AG04450 (cell line): ENCODE results near the gene NEK1. TPM values are rescaled to one million over a fixed set of nuclear protein-coding genes. Genes with fewer than 3 reads are reported as not detected.
"Not testable (repeated sequence)": the region's sequence is repeated elsewhere in the genome, so short reads cannot be mapped to it uniquely, and the experiment has no call there.

Source experiments
- CTCF ChIA-PET: fragments of 300-600, 350-600 bp; formaldehyde crosslinking; extraction: SDS; loops from one replicate; lab custom pipeline; 2022; ENCODE audit warnings: antibody characterized with exemption, inconsistent platforms; lab: Charles Lee
- POLR2A ChIA-PET: fragments of 350-600 bp; formaldehyde crosslinking; extraction: SDS; loops from one replicate; lab custom pipeline; 2021; ENCODE audit warnings: antibody characterized with exemption, inconsistent platforms; lab: Yijun Ruan, JAX
- DNase-seq: peaks from one replicate; pipeline ENCODE4 v3.0.0-alpha.2; 2011; ENCODE audit warnings: low read depth, low spot score
- H3K27ac ChIP-seq: one replicate; pipeline ENCODE4 v1.5.1; 2012; ENCODE audit warnings: low read depth, low read length, control low read depth
- H3K27me3 ChIP-seq: one replicate; pipeline ENCODE4 v1.6.0; 2012; ENCODE audit warnings: low read length; ENCODE audit not compliant: control insufficient read depth, insufficient read depth
- H3K4me3 ChIP-seq: 2 replicates; pipeline ENCODE4 v1.5.1; 2011; ENCODE audit warnings: mild to moderate bottlenecking, low read depth, low read length, control low read depth
- H3K9me3 ChIP-seq: 2 replicates; pipeline ENCODE4 v1.5.1; 2012; ENCODE audit warnings: low read length; ENCODE audit not compliant: control insufficient read depth, insufficient read depth
- polyA plus RNA-seq: library from polyadenylated mRNA; depleted of rRNA; stranded (reverse); fragments of >200 nt; gene quantifications from 2 replicates; pipeline ENCODE4 v1.2.3, GENCODE V29; 2011
- TF ChIP-seq, protein P1 (sequence below): IDR thresholded peaks from 2 replicates; pipeline ENCODE4 v1.5.1; 2011; ENCODE audit warnings: low read depth, low read length, control low read depth, inconsistent platforms

The NEK1 gene
- polyA plus RNA-seq, 1 experiment: 7.7 TPM

DNA sequence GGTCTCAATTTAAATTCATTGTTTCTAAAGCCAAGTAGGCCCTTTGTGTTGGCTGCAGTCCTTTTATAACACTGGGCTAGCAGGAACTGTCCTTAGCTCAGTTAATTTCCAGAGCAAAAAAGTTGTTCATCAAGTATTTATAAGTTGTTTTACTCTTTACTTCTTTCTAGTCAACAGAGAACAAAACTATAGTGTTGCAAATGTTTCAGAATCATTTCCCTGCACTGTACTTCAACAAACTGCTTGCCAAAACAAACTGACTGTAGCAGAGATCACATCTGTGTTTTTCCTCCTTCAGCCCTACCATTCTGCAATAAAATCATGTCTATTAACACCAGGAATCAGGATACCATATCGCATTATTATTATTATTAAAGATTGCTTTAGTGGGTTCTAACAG lies 173.1 kb downstream of the NEK1 start:
- DNase-seq: no peak
- ChIA-PET POLR2A (no interaction called here), CTCF (interaction anchor here (0.7 to 1.1 kb wide), 2 partner anchors 23 to 55 kb away, joined by 6 to 11 read pairs; no protein-coding TSS in a partner anchor)
- TF ChIP-seq, protein P1, sequence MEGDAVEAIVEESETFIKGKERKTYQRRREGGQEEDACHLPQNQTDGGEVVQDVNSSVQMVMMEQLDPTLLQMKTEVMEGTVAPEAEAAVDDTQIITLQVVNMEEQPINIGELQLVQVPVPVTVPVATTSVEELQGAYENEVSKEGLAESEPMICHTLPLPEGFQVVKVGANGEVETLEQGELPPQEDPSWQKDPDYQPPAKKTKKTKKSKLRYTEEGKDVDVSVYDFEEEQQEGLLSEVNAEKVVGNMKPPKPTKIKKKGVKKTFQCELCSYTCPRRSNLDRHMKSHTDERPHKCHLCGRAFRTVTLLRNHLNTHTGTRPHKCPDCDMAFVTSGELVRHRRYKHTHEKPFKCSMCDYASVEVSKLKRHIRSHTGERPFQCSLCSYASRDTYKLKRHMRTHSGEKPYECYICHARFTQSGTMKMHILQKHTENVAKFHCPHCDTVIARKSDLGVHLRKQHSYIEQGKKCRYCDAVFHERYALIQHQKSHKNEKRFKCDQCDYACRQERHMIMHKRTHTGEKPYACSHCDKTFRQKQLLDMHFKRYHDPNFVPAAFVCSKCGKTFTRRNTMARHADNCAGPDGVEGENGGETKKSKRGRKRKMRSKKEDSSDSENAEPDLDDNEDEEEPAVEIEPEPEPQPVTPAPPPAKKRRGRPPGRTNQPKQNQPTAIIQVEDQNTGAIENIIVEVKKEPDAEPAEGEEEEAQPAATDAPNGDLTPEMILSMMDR: no peak
- Histone ChIP-seq H3K9me3 (no peaks in the 10 kb centered on the region), H3K4me3 (no peak overlapping the region), H3K27ac (no peak overlapping the region), H3K27me3 (no peaks in the 10 kb centered on the region)

DNA sequence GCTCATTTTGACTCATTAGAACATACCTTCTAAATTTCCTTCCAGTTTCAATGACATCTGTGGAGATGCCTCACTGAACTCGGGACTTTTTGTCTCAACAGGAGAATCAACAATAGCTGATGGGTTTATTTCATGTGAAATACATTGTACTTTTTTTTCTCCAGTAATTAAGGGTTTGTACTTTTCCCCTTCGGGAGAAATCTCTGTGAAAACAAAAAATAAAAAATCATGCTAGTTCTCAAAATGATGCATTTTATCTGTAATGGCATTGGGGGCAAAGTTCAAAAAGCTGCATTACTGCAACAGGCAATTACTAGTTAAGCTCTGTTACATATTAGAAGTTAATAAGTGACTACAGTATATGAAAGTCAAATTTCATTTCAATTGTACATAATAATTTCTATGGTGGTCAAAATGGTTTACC lies 174.3 kb downstream of the NEK1 start:
- POLR2A ChIA-PET: no interaction called here
- Histone ChIP-seq H3K9me3 (no peaks in the 10 kb centered on the region), H3K4me3 (no peak overlapping the region), H3K27me3 (no peaks in the 10 kb centered on the region), H3K27ac (no peak overlapping the region)
- no peak for DNase-seq
- CTCF ChIA-PET: interaction anchor here (0.7 kb wide), 1 partner anchor 48 kb away, joined by 3 read pairs; no protein-coding TSS in a partner anchor
- TF ChIP-seq, protein P1: no peak

DNA sequence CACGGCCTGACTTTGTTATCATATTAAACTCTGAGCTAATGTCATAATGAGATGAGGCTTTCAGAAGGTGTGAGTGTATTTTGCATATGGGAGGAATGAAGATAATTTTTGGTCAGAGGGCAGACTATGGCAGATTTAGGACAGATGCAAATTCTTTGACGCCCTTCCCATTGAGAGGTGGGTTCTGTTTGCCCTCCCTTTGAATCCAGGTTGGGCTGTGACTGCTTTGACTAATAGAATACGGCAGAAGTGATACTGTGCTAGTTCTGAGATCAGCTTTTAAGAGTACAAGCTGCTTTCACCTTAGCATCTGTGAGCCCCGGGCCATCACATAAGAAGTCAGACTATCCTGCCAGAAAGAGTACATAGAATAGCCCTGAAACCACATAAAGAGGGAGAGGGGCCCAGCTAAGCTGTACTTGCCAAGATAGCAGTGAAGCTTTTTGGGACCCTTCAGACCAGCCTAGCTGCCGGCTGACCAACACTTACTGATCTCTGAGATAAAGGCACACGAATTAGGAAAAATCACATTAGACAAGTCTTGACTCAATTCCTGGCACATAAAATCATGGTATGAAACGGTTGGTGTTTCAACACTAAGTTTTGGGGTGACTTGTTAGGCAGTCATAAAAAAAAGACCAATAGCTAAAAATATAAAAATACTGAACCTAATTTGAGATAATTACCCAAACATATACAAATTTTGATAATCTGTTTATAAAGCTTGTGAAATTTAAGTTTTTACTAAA lies 174.9 kb downstream of the NEK1 start:
- H3K9me3 ChIP-seq: no peaks in the 10 kb centered on the region
- CTCF ChIA-PET: interaction anchor here (0.7 kb wide), 1 partner anchor 48 kb away, joined by 3 read pairs; no protein-coding TSS in a partner anchor
- POLR2A ChIA-PET: no interaction called here
- TF ChIP-seq, protein P1: no peak
- no peaks in the 10 kb centered on the region for H3K27me3 ChIP-seq
- DNase-seq: no peak
- H3K27ac ChIP-seq: no peak overlapping the region
- no peak overlapping the region for H3K4me3 ChIP-seq

DNA sequence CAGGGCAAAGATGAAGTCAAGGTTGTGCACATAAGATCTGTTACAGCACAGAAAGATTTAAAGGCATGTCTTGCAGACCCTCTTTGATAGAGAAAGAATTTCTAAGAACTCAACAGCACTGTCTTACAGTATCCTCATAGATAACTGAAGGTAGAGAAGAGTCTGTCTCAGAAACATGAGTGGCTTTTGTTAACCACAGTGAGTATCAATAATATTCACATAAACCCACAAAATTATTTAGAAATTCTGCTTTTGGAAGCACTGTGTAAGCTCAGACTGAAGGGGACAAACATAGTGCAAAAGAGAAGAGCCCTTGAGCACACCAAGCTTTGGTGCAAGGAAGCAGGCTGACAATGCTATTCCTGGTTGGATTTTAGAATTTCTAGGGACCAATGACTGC lies 175.6 kb downstream of the NEK1 start:
- TF ChIP-seq, protein P1: no peak
- no peaks in the 10 kb centered on the region for H3K9me3 ChIP-seq
- DNase-seq: no peak
- no peak overlapping the region for H3K4me3 ChIP-seq
- POLR2A ChIA-PET: no interaction called here
- CTCF ChIA-PET: no interaction called here
- H3K27me3 ChIP-seq: no peaks in the 10 kb centered on the region
- no peak overlapping the region for H3K27ac ChIP-seq

DNA sequence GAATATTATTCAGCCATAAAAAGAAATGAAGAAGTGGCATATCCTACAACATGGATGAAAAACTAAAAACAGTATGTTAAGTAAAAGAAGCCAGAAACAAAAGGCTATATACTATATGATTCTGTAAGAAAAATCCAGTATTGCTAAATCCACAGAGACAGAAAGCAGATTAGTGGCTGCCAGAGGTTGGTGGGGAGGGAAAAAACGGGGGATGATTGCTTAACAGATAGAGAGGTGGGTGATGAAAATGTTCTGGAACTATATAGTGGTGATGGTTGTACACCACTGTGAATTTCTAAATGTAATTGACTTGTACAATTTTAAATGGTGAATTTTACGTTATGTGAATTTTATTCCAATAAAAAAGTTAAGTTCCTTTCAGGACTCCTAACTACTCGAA lies 184.0 kb downstream of the NEK1 start:
- TF ChIP-seq, protein P1: no peak
- POLR2A ChIA-PET: no interaction called here
- DNase-seq: no peak
- Histone ChIP-seq H3K27me3 (no peaks in the 10 kb centered on the region), H3K9me3 (no peaks in the 10 kb centered on the region), H3K4me3 (no peak overlapping the region), H3K27ac (no peak overlapping the region)
- CTCF ChIA-PET: no interaction called here

DNA sequence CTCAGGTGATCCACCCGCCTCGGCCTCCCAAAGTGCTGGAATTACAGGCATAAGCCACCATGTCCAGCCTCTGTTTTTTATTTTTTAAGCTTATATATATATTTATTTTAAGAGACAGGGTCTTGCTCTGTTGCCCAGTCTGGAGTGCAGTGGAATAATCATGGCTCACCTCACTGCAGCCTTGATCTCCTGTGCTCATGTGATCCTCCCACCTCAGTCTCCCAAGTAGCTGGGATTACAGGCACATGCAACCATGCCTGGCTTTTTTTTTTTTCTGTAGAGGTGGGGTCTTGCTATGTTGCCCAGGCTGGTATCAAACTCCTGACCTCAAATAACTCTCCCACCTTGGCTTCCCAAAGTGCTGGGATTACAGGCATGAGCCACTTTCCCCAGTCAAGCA lies 184.7 kb downstream of the NEK1 start:
- POLR2A ChIA-PET, H3K27ac ChIP-seq, H3K9me3 ChIP-seq, DNase-seq, H3K27me3 ChIP-seq, H3K4me3 ChIP-seq: not testable (repeated sequence)
- CTCF ChIA-PET: interaction anchor here (0.9 kb wide), 1 partner anchor 65 kb away, joined by 3 read pairs; no protein-coding TSS in a partner anchor
